Naive thymus-derived CD4-positive, alpha-beta T cell (primary cell): ENCODE measurements around the gene KCTD12. TPM values are rescaled to one million over a fixed set of nuclear protein-coding genes. Genes with fewer than 3 reads are reported as not detected.

Source experiments
- ATAC-seq: fragments of 150-1000 bp; cut with Tn5 transposase; 2 replicates; pipeline ENCODE4 v1.10.0; 2021; ENCODE audit warnings: mild to moderate bottlenecking, moderate library complexity
- CTCF ChIA-PET: fragments of 350-600 bp; sonication (Branson Sonifier 250); formaldehyde crosslinking; loops from one replicate; lab custom pipeline; 2021; ENCODE audit warnings: antibody characterized with exemption; lab: Charles Lee
- POLR2A ChIA-PET: fragments of 350-600 bp; sonication (Branson Sonifier 250); formaldehyde crosslinking; loops from one replicate; lab custom pipeline; 2021; ENCODE audit warnings: antibody characterized with exemption, inconsistent platforms; lab: Charles Lee
- DNase-seq, 9 donors: peaks; one replicate each; pipeline versions ENCODE4 v3.0.0 to v3.0.0-alpha.2; 2020 to 2022; ENCODE audit warnings: mixed read lengths in 1 of 9
- H3K27ac ChIP-seq: one replicate; pipeline ENCODE4 v1.7.0; 2013; ENCODE audit warnings: mild to moderate bottlenecking, low read depth, low read length, moderate library complexity
- H3K27me3 ChIP-seq, 2 donors: one replicate each; pipeline ENCODE4 v1.7.0; 2013; ENCODE audit warnings: low read length in 2 of 2, mild to moderate bottlenecking in 2 of 2, moderate library complexity in 2 of 2; ENCODE audit not compliant: control insufficient read depth in 2 of 2, insufficient read depth in 2 of 2
- H3K36me3 ChIP-seq, 3 experiments: 1 replicate in 2 of 3; 2 replicates in 1 of 3; pipeline ENCODE4 v1.7.0; 2013; ENCODE audit warnings: low read length in 3 of 3, mild to moderate bottlenecking in 3 of 3, moderate library complexity in 1 of 3; ENCODE audit not compliant: insufficient read depth in 3 of 3, control insufficient read depth in 2 of 3
- H3K4me1 ChIP-seq, 2 donors: one replicate each; pipeline ENCODE4 v1.7.0; 2013; ENCODE audit warnings: low read length in 2 of 2, mild to moderate bottlenecking in 2 of 2, moderate library complexity in 1 of 2; ENCODE audit not compliant: control insufficient read depth in 2 of 2, insufficient read depth in 2 of 2
- H3K4me3 ChIP-seq: 2 replicates; pipeline ENCODE4 v1.7.0; 2013; ENCODE audit warnings: mild to moderate bottlenecking, low read length
- H3K9me3 ChIP-seq, 3 experiments: 1 replicate in 2 of 3; 2 replicates in 1 of 3; pipeline ENCODE4 v1.7.0; 2013; ENCODE audit warnings: low read length in 3 of 3; ENCODE audit not compliant: control insufficient read depth in 2 of 3
- H3K27ac Mint-ChIP-seq, 9 donors: one replicate each; pipeline ENCODE4 v1.8.0; 2020 to 2022; ENCODE audit warnings: mixed read lengths in 9 of 9, mild to moderate bottlenecking in 8 of 9, moderate library complexity in 5 of 9, inconsistent platforms in 2 of 9
- H3K27me3 Mint-ChIP-seq, 5 donors: one replicate each; pipeline ENCODE4 v1.8.0; 2021 to 2022; ENCODE audit warnings: mixed read lengths in 5 of 5, mild to moderate bottlenecking in 1 of 5
- H3K36me3 Mint-ChIP-seq, 5 donors: one replicate each; pipeline ENCODE4 v1.8.0; 2020 to 2022; ENCODE audit warnings: mixed read lengths in 5 of 5, mild to moderate bottlenecking in 3 of 5, inconsistent platforms in 1 of 5
- H3K4me1 Mint-ChIP-seq, 7 donors: one replicate each; pipeline ENCODE4 v1.8.0; 2020 to 2022; ENCODE audit warnings: mixed read lengths in 7 of 7, mild to moderate bottlenecking in 3 of 7, inconsistent platforms in 1 of 7
- H3K4me3 Mint-ChIP-seq, 10 donors: one replicate each; pipeline ENCODE4 v1.8.0; 2020 to 2022; ENCODE audit warnings: mild to moderate bottlenecking in 10 of 10, mixed read lengths in 10 of 10, moderate library complexity in 6 of 10, inconsistent platforms in 2 of 10
- H3K9me3 Mint-ChIP-seq, 11 donors: one replicate each; pipeline ENCODE4 v1.8.0; 2020 to 2022; ENCODE audit warnings: mixed read lengths in 11 of 11, mild to moderate bottlenecking in 4 of 11, inconsistent platforms in 1 of 11, moderate library complexity in 1 of 11
- intact Hi-C, 2 donors: fragments of 100-400 bp; cut with micrococcal nuclease; formaldehyde crosslinking; loops; one replicate each; pipeline ENCODE4 v1.15.1; 2023
- polyA plus RNA-seq, 2 donors: library from polyadenylated mRNA; unstranded; fragments of 300-500 nt; fragmentation: Illumina TruSeq; gene quantifications; one replicate each; pipeline ENCODE4 v1.2.3, GENCODE V29; 2021
- total RNA-seq, 6 experiments: library from RNA in 5 of 6; stranded (reverse) in 5 of 6; gene quantifications; 1 replicate in 5 of 6; 2 replicates in 1 of 6; pipeline ENCODE4 v1.2.3 and lab custom pipeline; 2021 to 2026

The KCTD12 gene
- total and polyA plus RNA-seq, 7 experiments from 2014 or later, result 0.61 to 48.0 (median 10.2) TPM

DNA sequence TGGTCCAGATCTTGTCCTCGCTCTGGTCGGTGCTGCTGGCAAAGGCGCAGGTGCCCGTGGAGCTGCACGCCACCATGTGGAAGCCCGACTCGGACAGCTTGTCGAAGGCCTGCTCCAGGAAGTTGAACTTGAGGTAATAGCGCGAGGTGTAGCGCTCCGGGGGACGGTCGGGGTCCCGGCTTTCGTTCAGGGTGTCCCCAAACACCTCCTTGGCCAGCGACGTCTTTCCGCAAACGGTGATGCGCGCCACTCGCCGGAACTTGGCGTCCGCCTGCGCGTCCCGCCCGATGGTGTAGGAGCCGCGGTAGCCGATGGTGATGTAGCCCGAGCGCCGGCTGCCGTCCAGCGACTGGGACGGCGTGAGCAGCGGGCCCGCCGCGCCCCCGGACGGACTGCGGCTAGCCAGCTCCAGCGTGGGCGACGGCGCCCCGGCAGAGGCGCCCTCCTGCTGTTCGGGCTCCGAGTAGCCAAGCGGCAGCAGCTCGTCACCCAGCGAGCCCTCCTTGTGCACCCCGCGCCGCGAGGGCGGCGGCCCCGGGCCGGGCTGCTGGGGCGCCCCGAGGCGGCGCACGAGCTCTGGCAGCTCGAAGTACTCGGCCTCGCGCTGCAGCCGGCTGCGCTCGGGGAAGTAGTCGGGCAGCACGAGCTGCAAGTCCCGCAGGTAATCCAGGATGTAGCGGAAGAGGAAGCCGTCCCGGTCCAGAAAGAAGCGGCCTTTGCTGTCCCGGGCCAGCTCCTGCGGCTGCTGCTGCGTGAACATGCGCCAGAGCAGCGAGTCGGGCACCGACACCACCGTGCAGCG, 801 bp downstream of the KCTD12 start:
- H3K36me3 ChIP-seq, result no peaks in the 10 kb centered on the region
- ATAC-seq, result peak; percentile 61
- no peaks in the 10 kb centered on the region for H3K36me3 Mint-ChIP-seq
- H3K9me3 ChIP-seq, result no peaks in the 10 kb centered on the region
- H3K27me3 Mint-ChIP-seq, result peaks cover 0 to 36% (median 4%) of the 10 kb centered on the region in 5 donors
- H3K9me3 Mint-ChIP-seq, result peaks cover 0 to 1% (median 0%) of the 10 kb centered on the region in 11 donors
- peak overlapping the region; percentile 55 for H3K27ac ChIP-seq
- H3K4me3 Mint-ChIP-seq, result peak overlapping the region; percentile 88 to 95 (median 92)
- ChIA-PET POLR2A (interaction anchor here (0.5 to 4.0 kb wide), 27 partner anchors 9 to 1346 kb away, joined by 3 to 35 read pairs (median 4); partner anchors contain the start of genes CLN5, FBXL3 and SLAIN1), CTCF (interaction anchor here (0.6 to 2.8 kb wide), 15 partner anchors 9 to 1009 kb away, joined by 3 to 18 read pairs (median 4); no protein-coding TSS in a partner anchor)
- H3K27ac Mint-ChIP-seq, result peak overlapping the region in 8 of 9 donors; percentile 41 to 84 (median 76)
- peaks cover 0 to 3% of the 10 kb centered on the region in 2 donors for H3K27me3 ChIP-seq
- DNase-seq, result peak; percentile 52 to 68 (median 63)
- peaks cover 20 to 43% (median 34%) of the 10 kb centered on the region in 7 donors for H3K4me1 Mint-ChIP-seq
- H3K4me3 ChIP-seq, result peak overlapping the region; percentile 62
- peaks cover 4 to 8% of the 10 kb centered on the region in 2 donors for H3K4me1 ChIP-seq
- intact Hi-C loops, result loop anchor here (1.0 to 5.0 kb wide), 18 partner anchors 18 to 1563 kb away; partner anchors contain the start of genes CLN5 (in 2 of the 2), FBXL3 (in 2 of the 2), SLAIN1 (in 2 of the 2) and LMO7 (in 1 of the 2)

DNA sequence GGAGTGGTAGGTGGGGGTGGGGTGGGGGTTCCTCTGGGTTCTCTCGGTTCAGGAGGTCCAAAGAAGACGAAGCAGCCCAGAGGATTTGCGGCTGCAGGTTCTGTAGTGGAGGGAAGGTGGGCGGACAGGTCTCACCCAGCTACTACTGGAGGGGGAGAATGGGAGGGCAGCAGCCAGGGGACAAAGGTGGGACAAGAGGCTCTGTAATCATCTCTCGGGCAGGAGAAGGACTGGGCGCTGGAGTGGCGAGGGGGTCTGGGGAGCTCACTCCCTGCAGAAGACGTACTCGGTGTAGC, 1.4 kb downstream of the KCTD12 start:
- H3K4me1 Mint-ChIP-seq, result peaks cover 23 to 49% (median 38%) of the 10 kb centered on the region in 7 donors
- peak overlapping the region; percentile 55 for H3K27ac ChIP-seq
- peak overlapping the region in 8 of 9 donors; percentile 41 to 84 (median 76) for H3K27ac Mint-ChIP-seq
- H3K36me3 Mint-ChIP-seq, result no peaks in the 10 kb centered on the region
- H3K27me3 ChIP-seq, result peaks cover 0 to 3% of the 10 kb centered on the region in 2 donors
- H3K36me3 ChIP-seq, result no peaks in the 10 kb centered on the region
- peaks cover 0 to 1% (median 0%) of the 10 kb centered on the region in 11 donors for H3K9me3 Mint-ChIP-seq
- H3K4me1 ChIP-seq, result peaks cover 4 to 11% of the 10 kb centered on the region in 2 donors
- peaks cover 0 to 31% (median 2%) of the 10 kb centered on the region in 5 donors for H3K27me3 Mint-ChIP-seq
- peak overlapping the region; percentile 88 to 95 (median 92) for H3K4me3 Mint-ChIP-seq
- ChIA-PET POLR2A (interaction anchor here (0.7 to 4.0 kb wide), 17 partner anchors 8 to 1345 kb away, joined by 3 to 35 read pairs (median 7); partner anchors contain the start of genes CLN5 and FBXL3), CTCF (interaction anchor here (0.6 to 2.8 kb wide), 12 partner anchors 9 to 1008 kb away, joined by 3 to 18 read pairs (median 4); no protein-coding TSS in a partner anchor)
- intact Hi-C loops, result loop anchor here (1.0 to 5.0 kb wide), 11 partner anchors 63 to 1563 kb away; partner anchors contain the start of genes FBXL3 (in 1 of the 2), LMO7 (in 1 of the 2), SLAIN1 (in 1 of the 2) and TBC1D4 (in 1 of the 2)
- no peaks in the 10 kb centered on the region for H3K9me3 ChIP-seq
- no peak for ATAC-seq
- no peak for DNase-seq
- H3K4me3 ChIP-seq, result peak overlapping the region; percentile 62

DNA sequence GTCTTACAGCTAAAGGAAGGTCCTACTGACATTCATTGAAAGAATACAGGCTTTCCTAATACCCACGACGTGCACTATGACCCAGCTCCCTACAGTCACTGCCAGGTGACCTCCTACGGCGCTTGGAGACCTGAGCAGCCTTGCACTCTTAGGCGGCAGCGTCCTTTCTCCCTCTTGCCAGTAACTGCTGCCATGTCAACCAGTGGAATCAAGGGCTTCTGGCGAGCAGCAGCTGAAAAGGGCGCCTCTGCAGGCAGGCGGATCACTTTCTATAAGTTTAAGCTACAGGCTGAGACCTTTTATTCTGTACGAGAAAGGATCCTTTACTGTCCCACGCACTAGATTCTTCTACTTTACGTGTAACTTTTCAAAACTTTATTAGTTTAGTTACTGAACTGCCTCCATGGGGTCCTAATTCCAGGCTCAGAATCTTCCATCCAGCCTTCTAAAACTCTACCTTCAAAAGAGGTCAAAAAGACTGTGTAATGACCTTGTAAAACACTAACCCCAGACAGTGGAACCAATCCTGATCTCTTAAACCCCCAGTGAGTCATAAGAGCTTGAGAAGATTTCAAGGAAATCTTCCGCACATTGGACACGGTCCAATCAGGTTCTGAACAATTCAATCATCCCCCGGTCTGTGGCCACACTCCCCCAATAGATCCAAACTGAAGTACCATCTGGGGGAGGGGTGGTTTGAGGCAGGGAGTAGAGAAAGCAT, 1.9 kb downstream of the KCTD12 start:
- no peak overlapping the region for H3K27ac ChIP-seq
- Mint-ChIP-seq H3K36me3 (no peaks in the 10 kb centered on the region), H3K27ac (peak overlapping the region; percentile 28 to 84 (median 77)), H3K9me3 (peaks cover 0 to 1% (median 0%) of the 10 kb centered on the region in 11 donors), H3K4me1 (peaks cover 27 to 54% (median 43%) of the 10 kb centered on the region in 7 donors), H3K4me3 (peak overlapping the region; percentile 88 to 95 (median 92)), H3K27me3 (peaks cover 0 to 27% (median 0%) of the 10 kb centered on the region in 5 donors)
- peaks cover 0 to 3% of the 10 kb centered on the region in 2 donors for H3K27me3 ChIP-seq
- CTCF ChIA-PET, result interaction anchor here (0.6 to 2.8 kb wide), 10 partner anchors 10 to 1008 kb away, joined by 3 to 18 read pairs (median 5); no protein-coding TSS in a partner anchor
- POLR2A ChIA-PET, result interaction anchor here (0.7 to 4.0 kb wide), 14 partner anchors 8 to 1123 kb away, joined by 3 to 35 read pairs (median 7); partner anchors contain the start of genes CLN5 and FBXL3
- intact Hi-C loops, result loop anchor here in 1 of 2 donors (2.0 kb wide), 1 partner anchor 812 kb away; the partner anchor contains the start of gene SLAIN1
- H3K4me3 ChIP-seq, result peak overlapping the region; percentile 62
- no peak for ATAC-seq
- peaks cover 4 to 14% of the 10 kb centered on the region in 2 donors for H3K4me1 ChIP-seq
- no peaks in the 10 kb centered on the region for H3K9me3 ChIP-seq
- peak in 4 of 9 donors; percentile 5 to 15 (median 12) for DNase-seq
- no peaks in the 10 kb centered on the region for H3K36me3 ChIP-seq

DNA sequence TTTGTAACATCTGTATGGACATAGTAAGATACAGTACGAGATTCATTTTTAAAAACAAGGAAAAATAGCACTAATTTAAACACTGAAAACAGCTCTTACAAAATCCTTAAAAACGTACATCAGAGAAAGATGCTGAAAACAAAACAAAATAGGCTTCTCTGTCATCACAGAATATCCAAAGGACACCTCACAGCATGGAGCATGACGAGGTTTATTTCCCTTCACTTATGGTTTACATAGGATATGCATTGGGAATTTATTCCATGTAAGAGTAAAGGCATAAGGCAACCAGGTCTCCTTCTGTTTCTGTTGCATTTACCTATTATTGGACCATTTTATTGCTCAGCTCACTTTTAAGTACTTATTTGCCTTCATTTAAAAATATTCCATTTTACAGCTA, 3.0 kb downstream of the KCTD12 start:
- Mint-ChIP-seq H3K27ac (no peak overlapping the region), H3K4me1 (peaks cover 30 to 65% (median 54%) of the 10 kb centered on the region in 7 donors), H3K27me3 (peaks cover 0 to 20% (median 0%) of the 10 kb centered on the region in 5 donors), H3K9me3 (peaks cover 0 to 1% (median 0%) of the 10 kb centered on the region in 11 donors), H3K36me3 (no peaks in the 10 kb centered on the region), H3K4me3 (peak overlapping the region in 5 of 10 donors; percentile 29 to 92 (median 88))
- no peaks in the 10 kb centered on the region for H3K27me3 ChIP-seq
- H3K36me3 ChIP-seq, result no peaks in the 10 kb centered on the region
- DNase-seq (no peak), ATAC-seq (no peak)
- no peaks in the 10 kb centered on the region for H3K9me3 ChIP-seq
- CTCF ChIA-PET, result interaction anchor here (0.7 to 1.9 kb wide), 2 partner anchors 60 to 215 kb away, joined by 4 to 6 read pairs; no protein-coding TSS in a partner anchor
- intact Hi-C loops, result no loop called here
- POLR2A ChIA-PET, result interaction anchor here (1.1 to 3.9 kb wide), 5 partner anchors 9 to 1122 kb away, joined by 3 to 24 read pairs (median 4); no protein-coding TSS in a partner anchor
- no peak overlapping the region for H3K4me3 ChIP-seq
- H3K4me1 ChIP-seq, result peaks cover 4 to 21% of the 10 kb centered on the region in 2 donors
- no peak overlapping the region for H3K27ac ChIP-seq

DNA sequence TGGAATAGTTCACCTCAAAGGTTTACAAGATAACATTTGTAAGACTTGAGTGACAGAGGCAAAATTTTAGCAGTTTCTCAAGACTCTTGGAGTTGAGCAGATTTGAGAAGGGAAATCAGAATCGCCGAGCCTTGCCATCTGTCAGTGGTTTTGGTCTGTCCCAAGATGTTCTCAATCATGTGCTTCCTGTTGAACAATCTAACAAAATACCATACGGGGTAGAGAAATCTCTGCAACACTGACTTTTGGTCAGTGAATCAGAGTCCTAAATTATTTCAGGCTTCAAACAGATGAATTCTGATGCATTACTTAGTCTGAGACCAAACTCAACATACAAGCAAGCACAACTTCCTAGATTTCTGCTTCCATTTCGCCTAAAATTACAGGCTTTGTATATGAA, 3.8 kb downstream of the KCTD12 start:
- no peaks in the 10 kb centered on the region for H3K36me3 ChIP-seq
- Mint-ChIP-seq H3K4me3 (peak overlapping the region in 7 of 10 donors; percentile 0 to 28 (median 7)), H3K36me3 (no peaks in the 10 kb centered on the region), H3K4me1 (peaks cover 30 to 65% (median 54%) of the 10 kb centered on the region in 7 donors), H3K9me3 (peaks cover 0 to 2% (median 0%) of the 10 kb centered on the region in 11 donors), H3K27ac (peak overlapping the region in 3 of 9 donors; percentile 8 to 54 (median 18)), H3K27me3 (peaks cover 0 to 12% (median 0%) of the 10 kb centered on the region in 5 donors)
- H3K4me1 ChIP-seq, result peaks cover 4 to 21% of the 10 kb centered on the region in 2 donors
- H3K9me3 ChIP-seq, result no peaks in the 10 kb centered on the region
- DNase-seq, result no peak
- ChIA-PET POLR2A (no interaction called here), CTCF (interaction anchor here (1.9 kb wide), 1 partner anchor 59 kb away, joined by 6 read pairs; no protein-coding TSS in a partner anchor)
- intact Hi-C loops, result no loop called here
- H3K27me3 ChIP-seq, result no peaks in the 10 kb centered on the region
- no peak for ATAC-seq
- no peak overlapping the region for H3K27ac ChIP-seq
- H3K4me3 ChIP-seq, result no peak overlapping the region
